GM12878 (cell line): Measurements from ENCODE around the gene SPAG6. TPM values are rescaled to one million over a fixed set of nuclear protein-coding genes. Genes with fewer than 3 reads are reported as not detected.

ENCODE experiments used
- ATAC-seq: fragments of 200-7000 bp; cut with Tn5 transposase; 3 replicates; pipeline ENCODE4 v1.9.1; 2020; ENCODE audit warnings: mild to moderate bottlenecking, moderate library complexity
- BruUV-seq: library from RNA; stranded (reverse); fragments of 400-500 nt; replicated peaks from 2 replicates; lab custom pipeline; 2021; lab: Mats Ljungman, UMichigan
- CTCF ChIA-PET: fragments of 300-600 bp; sonication (Branson Sonifier 250); formaldehyde crosslinking; extraction: SDS; loops from one replicate; lab custom pipeline; 2021; ENCODE audit warnings: inconsistent platforms; lab: Yijun Ruan, JAX
- POLR2A ChIA-PET: fragments of 350-600 bp; formaldehyde crosslinking; extraction: SDS; loops from one replicate; lab custom pipeline; 2021; ENCODE audit warnings: inconsistent platforms; lab: Charles Lee
- RAD21 ChIA-PET: fragments of 300-600 bp; sonication (Branson Sonifier 250); formaldehyde crosslinking; loops from one replicate; lab custom pipeline; 2023; ENCODE audit warnings: antibody characterized with exemption; ENCODE audit not compliant: unreplicated experiment; lab: Charles Lee
- SMC1A ChIA-PET: fragments of 300-600 bp; sonication (Branson Sonifier 250); formaldehyde crosslinking; loops from one replicate; lab custom pipeline; 2023; ENCODE audit not compliant: unreplicated experiment, uncharacterized antibody; lab: Charles Lee
- DNase-seq: peaks from one replicate; pipeline ENCODE4 v3.0.0-alpha.2; 2011; ENCODE audit warnings: low read depth, low spot score
- FAIRE-seq: peaks from 3 replicates; lab custom pipeline; 2011; peaks lifted over from hg19 to GRCh38; lab: Jason Lieb, UNC
- H2AFZ ChIP-seq: 2 replicates; pipeline ENCODE4 v1.6.0; 2011; ENCODE audit warnings: low read depth, low read length, control low read depth; ENCODE audit not compliant: control insufficient read depth
- H3K27ac ChIP-seq: 2 replicates; pipeline ENCODE4 v1.5.1; 2011; ENCODE audit warnings: control low read depth; ENCODE audit not compliant: control insufficient read depth, insufficient read depth
- H3K27me3 ChIP-seq, 2 experiments: replicated peaks in 1 of 2; 2 replicates each; pipeline versions ENCODE4 v1.6.0 to v1.6.1; 2011; ENCODE audit warnings: low read length in 1 of 2; ENCODE audit not compliant: control insufficient read depth in 2 of 2, insufficient read depth in 2 of 2
- H3K36me3 ChIP-seq, 2 experiments: 2 replicates each; pipeline ENCODE4 v1.5.1; 2011; ENCODE audit warnings: low read length in 1 of 2; ENCODE audit not compliant: control insufficient read depth in 2 of 2, insufficient read depth in 2 of 2
- H3K4me1 ChIP-seq: 2 replicates; pipeline ENCODE4 v1.6.1; 2011; ENCODE audit warnings: mild to moderate bottlenecking, low read length, moderate library complexity, mixed read lengths; ENCODE audit not compliant: control insufficient read depth, insufficient read depth
- H3K4me2 ChIP-seq: 2 replicates; pipeline ENCODE4 v1.6.0; 2011; ENCODE audit warnings: control low read depth; ENCODE audit not compliant: control insufficient read depth, insufficient read depth
- H3K4me3 ChIP-seq: fragments of 200-600 bp; sonication (generic); 2 replicates; pipeline ENCODE4 v1.5.1; 2016
- H3K79me2 ChIP-seq: 2 replicates; pipeline ENCODE4 v1.6.0; 2011; ENCODE audit warnings: low read length; ENCODE audit not compliant: control insufficient read depth, insufficient read depth
- H3K9ac ChIP-seq: 2 replicates; pipeline ENCODE4 v1.8.0; 2011; ENCODE audit warnings: low read length, control low read depth, mixed read lengths; ENCODE audit not compliant: control insufficient read depth, insufficient read depth
- H3K9me3 ChIP-seq: replicated peaks from 3 replicates; pipeline ENCODE4 v1.5.1; 2011; ENCODE audit warnings: mild to moderate bottlenecking, low read length; ENCODE audit not compliant: control insufficient read depth, insufficient read depth
- H4K20me1 ChIP-seq: 2 replicates; pipeline ENCODE4 v1.6.0; 2011; ENCODE audit not compliant: control insufficient read depth, insufficient read depth
- BMI1 ChIP-seq: fragments of 450-650 bp; IDR thresholded peaks from 2 replicates; pipeline ENCODE4 v1.6.1; 2016; ENCODE audit warnings: mild to moderate bottlenecking, moderate library complexity, borderline replicate concordance
- PAX5 ChIP-seq: IDR thresholded peaks from 2 replicates; pipeline ENCODE4 v1.6.1; 2011; ENCODE audit warnings: low read depth, low read length, borderline replicate concordance
- PBX3 ChIP-seq: IDR thresholded peaks from 2 replicates; pipeline ENCODE4 v1.6.1; 2011; ENCODE audit warnings: mild to moderate bottlenecking, low read depth, low read length, moderate library complexity; ENCODE audit not compliant: insufficient replicate concordance
- PML ChIP-seq: IDR thresholded peaks from 2 replicates; pipeline ENCODE4 v1.6.1; 2012; ENCODE audit warnings: low read length, inconsistent platforms
- RAD21 ChIP-seq: IDR thresholded peaks from 2 replicates; pipeline ENCODE4 v1.6.1; 2011; ENCODE audit warnings: mild to moderate bottlenecking, low read depth, low read length, moderate library complexity; ENCODE audit not compliant: insufficient read depth
- SKIL ChIP-seq: fragments of 450-650 bp; IDR thresholded peaks from 2 replicates; pipeline ENCODE4 v1.6.1; 2017; ENCODE audit warnings: mild to moderate bottlenecking, low read depth, inconsistent platforms; ENCODE audit not compliant: poor library complexity, severe bottlenecking
- TBL1XR1 ChIP-seq: IDR thresholded peaks from 2 replicates; pipeline ENCODE4 v1.6.1; 2012; ENCODE audit warnings: low read depth, low read length, improper control_type of control experiment
- TCF7 ChIP-seq: IDR thresholded peaks from 2 replicates; pipeline ENCODE4 v1.6.1; 2014; ENCODE audit warnings: antibody characterized with exemption, borderline replicate concordance
- YBX1 ChIP-seq: fragments of 450-650 bp; IDR thresholded peaks from 2 replicates; pipeline ENCODE4 v1.6.1; 2016; ENCODE audit warnings: antibody characterized with exemption
- ZBTB4 ChIP-seq: fragments of 450-650 bp; formaldehyde crosslinking; IDR thresholded peaks from 2 replicates; pipeline ENCODE4 v1.4.0; 2022; ENCODE audit warnings: mild to moderate bottlenecking, moderate library complexity
- WGBS: methylation state at CpG from one replicate; pipeline ENCODE4 v1.1.6; 2016; ENCODE audit warnings: low lambda C conversion rate; ENCODE audit not compliant: insufficient replicate concordance, insufficient coverage; ENCODE audit errors: missing lambda C conversion rate; 5-methylcytosine and 5-hydroxymethylcytosine counted together
- in situ Hi-C: fragments of 300-500 bp; cut with MboI; formaldehyde crosslinking; loops from 9 replicates; pipeline ENCODE4 v1.14.3; 2018; ENCODE audit warnings: mixed read lengths
- intact Hi-C: fragments of 100-400 bp; cut with micrococcal nuclease; formaldehyde crosslinking; loops from one replicate; pipeline ENCODE4 v1.14.2; 2022; ENCODE audit not compliant: unreplicated experiment
- polyA plus RNA-seq, 11 experiments: library from polyadenylated mRNA; depleted of rRNA in 4 of 11; unstranded in 6 of 11; stranded (reverse) in 5 of 11; fragments of >200 nt; fragmentation: Nextera tagmentation in 4 of 11; fragmentation: Illumina TruSeq in 1 of 11; extraction: Ambion mirVana in 4 of 11; extraction: Trizol in 1 of 11; gene quantifications; 1 replicate in 1 of 11; 2 replicates in 10 of 11; pipeline versions ENCODE4 v1.2.1 to v1.2.3, GENCODE V29; 2011 to 2016; ENCODE audit warnings: inconsistent platforms in 2 of 11, missing spikeins in 2 of 11, low read depth in 1 of 11
- total RNA-seq, 4 experiments: library from RNA; depleted of rRNA in 3 of 4; stranded (reverse); fragments of >200 nt in 3 of 4; fragmentation: Illumina TruSeq in 1 of 4; extraction: Trizol in 1 of 4; gene quantifications; 2 replicates each; pipeline versions ENCODE4 v1.2.1 to v1.2.3, GENCODE V29; 2013 to 2021

SPAG6 gene
- total and polyA plus RNA-seq, 10 of the 15 experiments (the other 5 are each of a cell fraction or from before 2014, with no cell fraction given): 0.13 to 0.99 (median 0.40) TPM; not detected in 1

GRCh38 chr10:22309180-22310000, 35.9 kb upstream of the SPAG6 start:
- in situ Hi-C loops (no loop called here), intact Hi-C loops (no loop called here)
- ATAC-seq: no peak
- H3K27ac ChIP-seq: no peak overlapping the region
- H3K9ac ChIP-seq: no peak overlapping the region
- BruUV-seq: no TSS peak
- SMC1A ChIA-PET: interaction anchor here (1.5 kb wide), 1 partner anchor 12 kb away, joined by 3 read pairs; no protein-coding TSS in a partner anchor
- H3K36me3 ChIP-seq: no peaks in the 10 kb centered on the region
- no peak for DNase-seq
- H3K9me3 ChIP-seq: no peaks in the 10 kb centered on the region
- no peak overlapping the region for H3K4me2 ChIP-seq
- H2AFZ ChIP-seq: no peak overlapping the region
- no peaks in the 10 kb centered on the region for H3K27me3 ChIP-seq
- H3K4me3 ChIP-seq: no peak overlapping the region
- RAD21 ChIA-PET: interaction anchor here (1.1 kb wide), 1 partner anchor 318 kb away, joined by 3 read pairs; no protein-coding TSS in a partner anchor
- POLR2A ChIA-PET: interaction anchor here (0.5 kb wide), 1 partner anchor 231 kb away, joined by 6 read pairs; no protein-coding TSS in a partner anchor
- H3K4me1 ChIP-seq: no peaks in the 10 kb centered on the region
- CTCF ChIA-PET: no interaction called here
- no peaks in the 10 kb centered on the region for H3K79me2 ChIP-seq
- no peaks in the 10 kb centered on the region for H4K20me1 ChIP-seq
- TF ChIP-seq PBX3 (no peak), TCF7 (no peak), BMI1 (no peak), RAD21 (no peak), YBX1 (no peak), ZBTB4 (no peak), TBL1XR1 (no peak), PML (no peak), SKIL (no peak), PAX5 (no peak)
- FAIRE-seq: no peak
- WGBS: 97% methylated on average over 4 of the region's 4 CpGs
